K562 (cell line): ENCODE data around the gene MYG1. TPM values are rescaled to one million over a fixed set of nuclear protein-coding genes. Genes with fewer than 3 reads are reported as not detected.

Experiments
- CREB1 ChIP-seq, 2 experiments: sonication (generic) in 1 of 2; formaldehyde crosslinking in 1 of 2; IDR thresholded peaks; 2 replicates each; pipeline versions ENCODE4 v1.6.1 to v1.8.0; 2012 to 2022; ENCODE audit warnings: inconsistent platforms in 1 of 2, mild to moderate bottlenecking in 1 of 2, missing genetic modification reagents in 1 of 2, moderate library complexity in 1 of 2
- ERF ChIP-seq: fragments of 450-650 bp; formaldehyde crosslinking; IDR thresholded peaks from 2 replicates; pipeline ENCODE4 v1.4.0; 2020; ENCODE audit warnings: mild to moderate bottlenecking, mixed read lengths
- HMGN3 ChIP-seq: IDR thresholded peaks from 2 replicates; pipeline ENCODE4 v1.6.1; 2011; ENCODE audit warnings: borderline replicate concordance, low read depth, mild to moderate bottlenecking, mixed read lengths, low read length; ENCODE audit not compliant: insufficient read length; ENCODE audit errors: extremely low read depth
- HSF4 ChIP-seq: fragments of 250-450 bp; sonication (Bioruptor Pico); IDR thresholded peaks from 2 replicates; pipeline ENCODE4 v2.1.2; 2022; ENCODE audit warnings: mild to moderate bottlenecking, moderate library complexity, borderline replicate concordance
- MTA3 ChIP-seq: fragments of 450-650 bp; formaldehyde crosslinking; IDR thresholded peaks from 2 replicates; pipeline ENCODE4 v1.6.1; 2017; ENCODE audit warnings: mild to moderate bottlenecking, borderline replicate concordance
- NFE2 ChIP-seq: IDR thresholded peaks from 2 replicates; pipeline ENCODE4 v1.6.1; 2014; ENCODE audit warnings: antibody characterized with exemption, low read depth
- POLR3G ChIP-seq: IDR thresholded peaks from 2 replicates; pipeline ENCODE4 v1.6.1; 2011; ENCODE audit not compliant: insufficient read length, insufficient replicate concordance; ENCODE audit errors: extremely low read depth
- RB1 ChIP-seq: fragments of 450-650 bp; IDR thresholded peaks from 2 replicates; pipeline ENCODE4 v1.6.1; 2017; ENCODE audit warnings: low read depth, mild to moderate bottlenecking
- SAP30 ChIP-seq: fragments of 200-600 bp; sonication (generic); IDR thresholded peaks from 2 replicates; pipeline ENCODE4 v1.6.1; 2012; ENCODE audit warnings: borderline replicate concordance, low read depth, mild to moderate bottlenecking, moderate library complexity, low read length, control low read depth, inconsistent platforms; ENCODE audit not compliant: insufficient read depth, poor library complexity, severe bottlenecking
- SP2 ChIP-seq: IDR thresholded peaks from 2 replicates; pipeline ENCODE4 v1.6.1; 2011; ENCODE audit warnings: mild to moderate bottlenecking, low read depth, low read length, moderate library complexity; ENCODE audit not compliant: poor library complexity, severe bottlenecking; ENCODE audit errors: extremely low read depth
- ZNF311 ChIP-seq: fragments of 250-450 bp; sonication (Bioruptor Pico); IDR thresholded peaks from 2 replicates; pipeline ENCODE4 v1.4.0; 2020; ENCODE audit warnings: mild to moderate bottlenecking, moderate library complexity
- polyA plus RNA-seq, 8 experiments: library from polyadenylated mRNA; depleted of rRNA in 4 of 8; stranded (reverse) in 5 of 8; unstranded in 3 of 8; fragments of >200 nt; fragmentation: Nextera tagmentation in 2 of 8; fragmentation: Illumina TruSeq in 1 of 8; extraction: Ambion mirVana in 2 of 8; extraction: Trizol in 1 of 8; gene quantifications; 2 replicates each; pipeline versions ENCODE4 v1.2.1 to v1.2.3, GENCODE V29; 2011 to 2014; ENCODE audit warnings: inconsistent platforms in 1 of 8, missing spikeins in 1 of 8
- total RNA-seq, 7 experiments: library from RNA; depleted of rRNA in 6 of 7; stranded (reverse); fragments of >200 nt in 6 of 7; fragmentation: Illumina TruSeq in 2 of 7; extraction: Trizol in 2 of 7; gene quantifications; 2 replicates each; pipeline versions ENCODE4 v1.2.1 to v1.2.3, GENCODE V29; 2011 to 2021; ENCODE audit warnings: low replicate concordance in 1 of 7
- TF ChIP-seq, protein P1 (sequence below), 2 experiments: fragments of 200-800 bp in 1 of 2; sonication (Bioruptor generic) in 1 of 2; sonication (generic) in 1 of 2; formaldehyde crosslinking in 1 of 2; IDR thresholded peaks in 1 of 2; conservative IDR thresholded peaks in 1 of 2; 2 replicates each; pipeline versions ENCODE4 v1.5.0 to v1.6.1; 2016 to 2020; ENCODE audit warnings: missing compliant biosample characterization in 1 of 2, missing genetic modification characterization in 1 of 2, missing genetic modification reagents in 1 of 2
- TF ChIP-seq, protein P2 (sequence below), 2 experiments: fragments of 450-650 bp in 1 of 2; sonication (generic) in 1 of 2; formaldehyde crosslinking in 1 of 2; IDR thresholded peaks in 1 of 2; conservative IDR thresholded peaks in 1 of 2; 2 replicates each; pipeline versions ENCODE4 v1.6.1 to v1.8.1; 2016 to 2023; ENCODE audit warnings: mild to moderate bottlenecking in 2 of 2, moderate library complexity in 2 of 2, inconsistent platforms in 1 of 2, missing genetic modification reagents in 1 of 2
- TF ChIP-seq, protein P3 (sequence below): fragments of 250-450 bp; sonication (Bioruptor Pico); IDR thresholded peaks from 2 replicates; pipeline ENCODE4 v1.4.0; 2020; ENCODE audit warnings: borderline replicate concordance
- TF ChIP-seq, protein P4 (sequence below): sonication (generic); formaldehyde crosslinking; IDR thresholded peaks from 2 replicates; pipeline ENCODE4 v1.8.0; 2022; ENCODE audit warnings: mild to moderate bottlenecking, low read depth, missing genetic modification reagents
- TF ChIP-seq, protein P5 (sequence below): sonication (generic); formaldehyde crosslinking; IDR thresholded peaks from 2 replicates; pipeline ENCODE4 v1.8.1; 2023; ENCODE audit warnings: mild to moderate bottlenecking, missing genetic modification reagents

Gene MYG1
- total and polyA plus RNA-seq, 9 of the 15 experiments (the other 6 are each of a cell fraction or from before 2014, with no cell fraction given): 0.45 to 5.6 (median 2.1) TPM

DNA sequence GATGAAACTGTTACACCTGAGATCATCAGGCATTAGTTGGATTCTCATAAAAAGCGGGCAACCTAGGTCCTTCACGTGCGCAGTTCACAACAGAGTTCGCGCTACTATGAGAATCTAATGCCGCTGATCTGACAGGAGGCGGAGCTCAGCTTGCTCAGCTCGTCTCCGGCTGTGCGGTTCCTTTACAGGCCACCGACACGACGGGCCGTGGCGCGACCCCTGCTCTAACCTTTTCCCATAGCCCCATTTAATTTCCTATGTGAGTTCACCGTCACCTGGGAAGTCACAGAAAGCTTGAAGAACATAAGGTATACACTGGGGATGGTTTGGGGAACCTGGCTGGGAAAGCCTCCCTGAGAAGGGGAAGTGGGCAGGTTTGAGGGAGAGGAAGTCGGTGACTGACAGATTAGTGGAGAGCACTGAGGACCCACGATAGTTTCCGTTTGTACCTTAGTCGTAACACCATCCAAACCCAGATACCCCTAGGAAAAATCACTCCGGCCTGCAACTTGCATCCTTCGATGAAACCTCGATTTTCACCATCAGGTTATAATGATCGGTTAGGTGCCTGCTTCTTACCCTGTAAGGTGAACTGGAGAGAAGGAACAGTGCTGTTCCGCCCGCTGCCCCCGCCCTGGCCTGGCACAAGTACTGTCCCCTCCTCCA lies 24.8 kb downstream of the MYG1 start (continued):
- TF ChIP-seq CREB1 (IDR thresholded peaks at IDR 0.05): no peak; the same call in 1 of the 2 replicates
- TF ChIP-seq CREB1 (CRISPR knock-in tag; IDR thresholded peaks at IDR 0.05): 0 out of 2 replicates have a peak, but pooled peaks have one; percentile 14
- TF ChIP-seq SP2: no peak
- TF ChIP-seq ERF: 0 out of 2 replicates have a peak, but pooled peaks have one; percentile 25
- TF ChIP-seq POLR3G: no peak
- TF ChIP-seq, protein P1, sequence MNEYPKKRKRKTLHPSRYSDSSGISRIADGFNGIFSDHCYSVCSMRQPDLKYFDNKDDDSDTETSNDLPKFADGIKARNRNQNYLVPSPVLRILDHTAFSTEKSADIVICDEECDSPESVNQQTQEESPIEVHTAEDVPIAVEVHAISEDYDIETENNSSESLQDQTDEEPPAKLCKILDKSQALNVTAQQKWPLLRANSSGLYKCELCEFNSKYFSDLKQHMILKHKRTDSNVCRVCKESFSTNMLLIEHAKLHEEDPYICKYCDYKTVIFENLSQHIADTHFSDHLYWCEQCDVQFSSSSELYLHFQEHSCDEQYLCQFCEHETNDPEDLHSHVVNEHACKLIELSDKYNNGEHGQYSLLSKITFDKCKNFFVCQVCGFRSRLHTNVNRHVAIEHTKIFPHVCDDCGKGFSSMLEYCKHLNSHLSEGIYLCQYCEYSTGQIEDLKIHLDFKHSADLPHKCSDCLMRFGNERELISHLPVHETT (CRISPR knock-in tag; conservative IDR thresholded peaks at IDR 0.05 in 1 of 2, IDR thresholded peaks at IDR 0.05 in 1 of 2): no peak
- TF ChIP-seq MTA3: no peak
- TF ChIP-seq, protein P2, sequence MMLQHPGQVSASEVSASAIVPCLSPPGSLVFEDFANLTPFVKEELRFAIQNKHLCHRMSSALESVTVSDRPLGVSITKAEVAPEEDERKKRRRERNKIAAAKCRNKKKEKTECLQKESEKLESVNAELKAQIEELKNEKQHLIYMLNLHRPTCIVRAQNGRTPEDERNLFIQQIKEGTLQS (IDR thresholded peaks at IDR 0.05): no peak
- TF ChIP-seq, protein P2 (CRISPR knock-in tag; conservative IDR thresholded peaks at IDR 0.05): peak; percentile 52; the same call in 1 of the 2 replicates
- peak; percentile 14; the same call in 1 of the 2 replicates for TF ChIP-seq RB1
- no peak for TF ChIP-seq ZNF311 (CRISPR knock-in tag)
- TF ChIP-seq HMGN3: no peak
- TF ChIP-seq SAP30: no peak
- TF ChIP-seq, protein P3, sequence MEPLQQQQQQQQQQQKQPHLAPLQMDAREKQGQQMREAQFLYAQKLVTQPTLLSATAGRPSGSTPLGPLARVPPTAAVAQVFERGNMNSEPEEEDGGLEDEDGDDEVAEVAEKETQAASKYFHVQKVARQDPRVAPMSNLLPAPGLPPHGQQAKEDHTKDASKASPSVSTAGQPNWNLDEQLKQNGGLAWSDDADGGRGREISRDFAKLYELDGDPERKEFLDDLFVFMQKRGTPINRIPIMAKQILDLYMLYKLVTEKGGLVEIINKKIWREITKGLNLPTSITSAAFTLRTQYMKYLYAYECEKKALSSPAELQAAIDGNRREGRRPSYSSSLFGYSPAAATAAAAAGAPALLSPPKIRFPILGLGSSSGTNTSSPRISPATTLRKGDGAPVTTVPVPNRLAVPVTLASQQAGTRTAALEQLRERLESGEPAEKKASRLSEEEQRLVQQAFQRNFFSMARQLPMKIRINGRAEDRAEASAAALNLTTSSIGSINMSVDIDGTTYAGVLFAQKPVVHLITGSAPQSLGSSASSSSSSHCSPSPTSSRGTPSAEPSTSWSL (CRISPR knock-in tag): no peak
- TF ChIP-seq NFE2: no peak
- TF ChIP-seq, protein P4, sequence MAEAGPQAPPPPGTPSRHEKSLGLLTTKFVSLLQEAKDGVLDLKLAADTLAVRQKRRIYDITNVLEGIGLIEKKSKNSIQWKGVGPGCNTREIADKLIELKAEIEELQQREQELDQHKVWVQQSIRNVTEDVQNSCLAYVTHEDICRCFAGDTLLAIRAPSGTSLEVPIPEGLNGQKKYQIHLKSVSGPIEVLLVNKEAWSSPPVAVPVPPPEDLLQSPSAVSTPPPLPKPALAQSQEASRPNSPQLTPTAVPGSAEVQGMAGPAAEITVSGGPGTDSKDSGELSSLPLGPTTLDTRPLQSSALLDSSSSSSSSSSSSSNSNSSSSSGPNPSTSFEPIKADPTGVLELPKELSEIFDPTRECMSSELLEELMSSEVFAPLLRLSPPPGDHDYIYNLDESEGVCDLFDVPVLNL (CRISPR knock-in tag): 0 out of 2 replicates have a peak, but pooled peaks have one; percentile 45
- TF ChIP-seq, protein P5, sequence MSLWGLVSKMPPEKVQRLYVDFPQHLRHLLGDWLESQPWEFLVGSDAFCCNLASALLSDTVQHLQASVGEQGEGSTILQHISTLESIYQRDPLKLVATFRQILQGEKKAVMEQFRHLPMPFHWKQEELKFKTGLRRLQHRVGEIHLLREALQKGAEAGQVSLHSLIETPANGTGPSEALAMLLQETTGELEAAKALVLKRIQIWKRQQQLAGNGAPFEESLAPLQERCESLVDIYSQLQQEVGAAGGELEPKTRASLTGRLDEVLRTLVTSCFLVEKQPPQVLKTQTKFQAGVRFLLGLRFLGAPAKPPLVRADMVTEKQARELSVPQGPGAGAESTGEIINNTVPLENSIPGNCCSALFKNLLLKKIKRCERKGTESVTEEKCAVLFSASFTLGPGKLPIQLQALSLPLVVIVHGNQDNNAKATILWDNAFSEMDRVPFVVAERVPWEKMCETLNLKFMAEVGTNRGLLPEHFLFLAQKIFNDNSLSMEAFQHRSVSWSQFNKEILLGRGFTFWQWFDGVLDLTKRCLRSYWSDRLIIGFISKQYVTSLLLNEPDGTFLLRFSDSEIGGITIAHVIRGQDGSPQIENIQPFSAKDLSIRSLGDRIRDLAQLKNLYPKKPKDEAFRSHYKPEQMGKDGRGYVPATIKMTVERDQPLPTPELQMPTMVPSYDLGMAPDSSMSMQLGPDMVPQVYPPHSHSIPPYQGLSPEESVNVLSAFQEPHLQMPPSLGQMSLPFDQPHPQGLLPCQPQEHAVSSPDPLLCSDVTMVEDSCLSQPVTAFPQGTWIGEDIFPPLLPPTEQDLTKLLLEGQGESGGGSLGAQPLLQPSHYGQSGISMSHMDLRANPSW (CRISPR knock-in tag): no peak
- TF ChIP-seq HSF4: no peak
